Fibroblast of gingiva (primary cell): ENCODE measurements around the gene GABARAPL1.
"Not testable (repeated sequence)": the region's sequence is repeated elsewhere in the genome, so short reads cannot be mapped to it uniquely, and the experiment has no call there.

Experiments
- DNase-seq: peaks from one replicate; pipeline ENCODE4 v3.0.0-alpha.2; 2011; ENCODE audit warnings: low read depth

Gene GABARAPL1

DNA sequence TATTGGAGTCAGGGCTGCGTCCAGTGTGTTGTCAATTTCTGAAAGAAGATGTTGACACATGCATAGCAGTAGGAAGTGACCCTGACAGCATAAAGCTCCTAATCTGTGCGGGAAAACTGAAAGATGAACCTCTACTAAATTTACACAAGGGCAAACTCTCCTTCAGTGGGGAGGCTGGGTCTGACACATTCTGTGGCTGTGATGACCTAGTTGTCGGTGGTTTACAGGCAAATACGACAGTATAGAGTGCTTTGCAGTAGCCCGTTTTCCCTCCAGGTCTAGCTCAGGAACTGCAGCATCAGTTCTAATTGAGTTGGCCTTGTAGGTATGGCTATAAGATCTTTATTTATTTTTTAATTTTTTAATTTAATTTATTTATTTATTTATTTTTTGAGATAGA, 14.8 kb upstream of the GABARAPL1 start:
- no peak for DNase-seq

DNA sequence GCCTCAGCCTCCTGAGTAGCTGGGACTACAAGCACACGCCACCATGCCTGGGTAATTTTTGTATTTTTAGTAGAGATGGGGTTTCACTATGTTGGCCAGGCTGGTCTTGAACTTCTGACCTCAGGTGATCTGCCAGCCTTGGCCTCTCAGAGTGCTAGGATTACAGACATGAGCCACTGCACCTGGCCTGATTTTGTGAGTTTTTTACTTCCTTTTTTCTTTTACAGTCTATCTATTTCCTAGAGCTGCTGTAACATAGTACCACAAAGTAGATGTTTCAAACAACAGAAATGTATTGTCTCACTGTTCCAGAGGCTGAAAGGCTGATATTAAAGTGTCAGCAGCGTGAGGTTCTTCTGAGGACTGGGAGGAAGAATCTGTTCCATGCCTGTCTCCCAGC, 8.2 kb upstream of the GABARAPL1 start:
- not testable (repeated sequence) for DNase-seq

DNA sequence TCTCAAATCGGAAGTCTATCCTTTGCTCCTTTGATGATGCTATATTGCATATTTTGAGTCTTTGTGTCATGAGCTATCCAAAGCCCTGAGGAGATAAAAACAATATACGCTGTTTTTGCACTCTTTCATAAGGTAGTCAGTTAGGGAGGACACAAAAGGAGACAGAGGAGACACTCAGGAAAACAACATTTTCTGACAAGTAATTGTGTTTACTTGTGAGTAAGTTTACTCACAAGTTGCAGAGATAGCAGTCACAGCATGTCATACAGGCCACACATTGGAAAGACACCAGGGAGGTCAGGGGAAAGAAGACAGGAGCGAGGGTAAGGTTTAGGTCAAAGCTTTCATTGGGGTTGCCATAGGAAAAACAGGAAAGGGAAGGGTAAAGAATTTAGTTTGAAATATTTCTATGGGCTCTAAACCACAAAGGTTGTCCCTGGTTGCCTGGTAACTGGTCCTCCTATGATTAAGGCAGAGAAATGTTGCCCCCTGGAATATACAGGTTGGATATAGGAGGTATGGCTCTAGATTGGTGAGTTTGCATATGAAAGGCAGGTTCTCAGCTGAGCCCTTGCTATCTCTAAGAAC, 7.4 kb upstream of the GABARAPL1 start:
- DNase-seq, result no peak

DNA sequence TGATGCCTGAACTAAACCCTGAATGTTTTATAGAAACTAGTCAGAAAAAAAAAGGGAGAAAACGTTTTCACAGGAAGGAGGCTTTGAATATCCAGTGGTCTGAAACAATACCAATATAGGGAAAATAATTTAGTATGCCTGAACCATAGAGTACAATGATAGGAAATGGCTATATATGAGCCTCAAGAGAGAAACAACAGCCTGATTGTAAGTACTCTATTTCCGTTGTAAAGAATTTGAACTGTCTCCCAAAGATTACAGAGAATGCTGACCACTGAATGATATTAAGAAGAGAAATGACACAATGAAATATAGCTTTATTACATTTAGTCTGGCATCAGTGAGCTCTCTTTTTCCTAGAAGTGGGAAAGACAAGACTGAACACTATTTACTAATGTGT, 5.5 kb upstream of the GABARAPL1 start:
- DNase-seq, result no peak

DNA sequence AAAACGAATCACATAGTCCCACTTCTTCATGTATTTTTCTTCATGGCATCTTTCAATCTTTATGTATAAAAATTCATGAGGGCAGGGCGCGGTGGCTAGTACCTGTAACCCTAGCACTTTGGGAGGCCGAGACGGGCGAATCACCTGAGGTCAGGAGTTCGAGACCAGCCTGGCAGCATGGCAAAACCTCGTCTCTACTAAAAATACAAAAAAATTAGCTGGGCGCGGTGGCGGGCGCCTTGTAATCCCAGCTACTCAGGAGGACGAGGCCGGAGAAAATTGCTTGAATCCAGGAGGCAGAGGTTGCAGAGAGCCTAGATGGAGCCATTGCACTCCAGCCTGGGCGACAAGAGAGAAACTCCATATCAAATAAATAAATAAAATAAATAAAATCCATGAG, 2.5 kb upstream of the GABARAPL1 start:
- no peak for DNase-seq

DNA sequence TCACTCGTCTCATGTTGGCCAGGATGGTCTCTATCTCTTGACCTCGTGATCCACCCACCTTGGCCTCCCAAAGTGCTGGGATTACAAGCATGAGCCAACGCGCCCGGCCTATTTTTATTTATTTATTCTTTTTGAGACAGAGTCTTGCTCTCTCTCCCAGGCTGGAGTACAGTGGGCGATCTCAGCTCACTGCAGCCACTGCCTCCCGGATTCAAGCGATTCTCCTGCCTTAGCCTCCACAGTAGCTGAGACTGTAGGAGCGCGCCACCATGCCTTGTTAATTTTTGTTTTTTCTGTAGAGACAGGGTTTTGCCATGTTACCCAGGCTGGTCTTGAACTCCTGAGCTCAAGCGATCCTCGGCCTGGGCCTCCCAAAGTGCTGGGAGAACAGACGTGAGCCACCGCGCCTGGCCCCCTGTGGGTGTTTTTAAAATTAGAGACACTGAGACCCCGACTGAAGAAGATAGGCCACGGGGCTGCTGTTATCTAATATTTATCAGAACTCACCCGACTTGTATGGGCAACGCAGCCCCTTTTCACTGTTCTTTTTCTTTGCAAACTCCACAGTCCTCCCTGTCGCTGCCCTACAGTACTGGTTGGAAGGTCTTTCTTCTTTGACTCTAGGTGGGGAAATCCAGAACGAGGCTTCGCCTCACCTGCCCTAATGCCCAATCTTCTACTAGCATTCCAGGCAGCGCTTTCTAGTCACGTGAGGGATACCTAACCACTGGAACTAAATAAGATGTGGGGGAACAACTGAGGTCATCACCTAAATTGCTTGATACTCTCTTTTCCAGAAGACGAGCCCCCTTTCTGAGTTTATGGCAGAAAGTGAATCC, 1.4 kb upstream of the GABARAPL1 start:
- no peak for DNase-seq

DNA sequence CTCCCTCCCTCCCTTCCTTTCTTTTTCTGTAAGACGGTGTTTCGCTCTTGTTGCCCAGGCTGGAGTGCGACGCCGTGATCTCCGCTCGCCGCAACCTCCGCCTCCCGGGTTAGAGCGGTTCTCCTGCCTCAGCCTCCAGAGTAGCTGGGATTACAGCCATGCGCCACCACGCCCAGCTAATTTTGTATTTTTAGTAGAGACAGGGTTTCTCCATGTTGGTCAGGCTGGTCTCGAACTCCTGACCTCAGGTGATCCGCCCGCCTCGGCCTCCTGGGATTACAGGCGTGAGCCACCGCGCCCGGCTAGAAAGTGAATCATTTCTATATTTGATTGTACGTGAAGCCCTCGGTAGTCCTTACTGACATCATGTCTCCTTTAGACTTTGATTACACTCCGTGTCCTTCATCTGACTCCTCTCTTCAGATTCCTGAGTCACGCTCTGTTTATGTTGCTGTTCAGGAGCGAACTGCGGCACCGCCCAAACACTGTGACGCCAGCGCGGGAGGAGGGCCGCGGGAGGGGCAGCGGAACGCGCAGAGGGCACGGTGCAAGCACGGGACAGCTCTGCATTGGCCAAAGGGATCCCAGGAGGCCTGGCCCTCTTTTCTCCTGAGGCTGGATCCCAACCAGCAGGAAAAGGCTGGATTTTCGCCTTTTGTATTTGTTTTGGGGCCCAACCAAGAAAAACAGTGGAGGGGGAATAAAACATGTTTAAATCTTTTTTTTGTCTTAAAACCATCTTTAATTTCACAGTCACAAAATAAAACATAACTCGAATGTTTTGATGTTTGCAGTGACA, 538 bp upstream of the GABARAPL1 start:
- DNase-seq, result peak; percentile 99

DNA sequence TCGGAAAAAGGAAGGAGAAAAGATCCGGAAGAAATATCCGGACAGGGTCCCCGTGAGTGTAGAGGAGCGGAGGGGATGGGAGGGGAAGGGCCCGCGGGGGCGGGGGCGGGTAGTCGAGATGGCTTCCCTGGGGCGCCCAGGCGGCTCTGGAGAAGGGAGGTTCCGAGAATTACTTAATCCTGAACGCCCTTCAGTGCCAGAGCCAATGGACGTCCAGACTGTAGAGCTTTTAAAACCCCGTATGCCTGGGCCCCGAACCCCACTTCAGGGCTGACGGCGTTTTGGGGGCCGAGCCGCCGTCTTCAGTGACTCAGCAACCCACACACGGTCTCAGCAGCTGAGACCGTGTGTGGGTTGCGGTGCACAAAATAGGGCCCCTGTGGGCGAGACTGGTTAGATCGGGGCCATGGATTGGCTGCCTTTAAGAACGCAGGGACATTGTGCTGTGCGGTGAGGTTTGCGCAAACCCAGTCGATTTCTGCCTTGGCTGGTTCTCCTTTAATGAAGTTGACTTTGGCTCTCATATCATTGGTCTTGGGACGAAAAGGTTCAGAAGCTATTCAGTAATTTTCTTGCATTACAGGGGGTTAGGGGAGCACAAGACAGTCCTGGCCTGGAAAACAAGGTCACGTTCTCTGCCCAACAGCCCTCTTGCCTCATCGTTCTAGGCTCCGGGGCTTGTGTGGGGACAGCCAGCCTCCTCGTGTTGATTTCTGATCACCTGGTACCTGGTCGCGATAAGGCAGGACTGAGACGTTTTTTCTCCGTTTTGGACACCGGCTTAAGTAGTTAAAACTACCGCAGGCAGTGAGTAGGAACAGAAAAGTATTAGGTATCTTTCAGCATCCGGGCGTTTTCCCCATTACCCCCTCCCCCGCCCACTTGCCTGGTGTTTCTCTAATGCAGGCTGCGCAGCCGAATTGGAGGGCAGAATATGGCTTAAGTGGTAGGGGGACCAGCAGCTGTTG, 775 bp downstream of the GABARAPL1 start:
- peak; percentile 90 for DNase-seq

DNA sequence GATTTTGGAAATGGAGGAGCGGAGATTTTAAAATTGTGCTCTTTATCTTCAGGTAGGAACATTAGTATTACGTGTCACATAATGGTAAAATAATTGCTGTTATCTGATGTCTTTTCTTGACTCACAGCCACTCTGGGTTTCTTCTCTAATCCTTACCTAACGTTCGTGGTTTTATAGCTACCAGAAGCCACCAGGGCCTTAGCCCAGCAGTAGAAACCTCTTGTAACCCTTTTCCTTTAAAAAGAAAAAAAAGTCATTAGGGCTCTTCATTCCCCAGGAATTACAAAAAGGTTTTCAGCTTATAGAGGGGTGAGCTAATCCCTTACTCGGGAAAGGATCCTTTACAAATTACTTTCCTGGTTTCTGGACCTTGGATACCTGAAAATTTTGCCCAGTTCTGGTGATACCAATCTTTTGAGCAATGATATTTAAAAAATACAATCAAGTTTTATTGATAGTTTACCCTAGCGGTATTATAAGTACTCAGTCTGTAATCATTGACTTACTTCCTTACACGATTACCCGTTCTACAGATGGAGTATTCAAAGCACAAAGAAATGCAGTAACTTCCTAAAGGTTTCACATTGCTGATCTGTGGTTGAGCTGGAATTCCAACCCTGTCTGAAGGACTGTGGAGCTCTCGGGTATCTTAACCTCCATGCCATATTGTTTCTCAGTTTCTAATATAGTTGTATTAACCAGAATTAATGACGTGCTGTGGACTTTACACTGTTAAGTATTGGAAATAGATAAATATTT, 1.6 kb downstream of the GABARAPL1 start:
- DNase-seq, result peak; percentile 40

DNA sequence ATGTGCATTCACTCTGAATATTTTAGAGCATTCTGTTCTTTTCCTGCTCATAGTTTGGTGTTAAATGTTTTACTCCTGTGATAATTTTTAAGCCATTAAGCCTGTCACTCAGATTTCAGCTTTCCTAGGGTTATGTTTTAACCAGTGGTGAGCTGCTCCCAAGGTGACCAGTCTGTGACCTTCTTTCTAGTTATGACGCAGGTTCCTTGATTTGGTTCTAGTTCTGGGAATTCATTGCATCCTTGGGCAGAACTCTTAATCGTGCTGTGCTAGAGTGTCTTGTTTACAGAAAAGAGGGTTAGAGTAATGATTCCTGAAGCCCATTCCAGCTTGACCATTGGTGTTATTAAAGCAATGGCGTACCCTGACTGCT, 2.2 kb downstream of the GABARAPL1 start:
- DNase-seq, result no peak

DNA sequence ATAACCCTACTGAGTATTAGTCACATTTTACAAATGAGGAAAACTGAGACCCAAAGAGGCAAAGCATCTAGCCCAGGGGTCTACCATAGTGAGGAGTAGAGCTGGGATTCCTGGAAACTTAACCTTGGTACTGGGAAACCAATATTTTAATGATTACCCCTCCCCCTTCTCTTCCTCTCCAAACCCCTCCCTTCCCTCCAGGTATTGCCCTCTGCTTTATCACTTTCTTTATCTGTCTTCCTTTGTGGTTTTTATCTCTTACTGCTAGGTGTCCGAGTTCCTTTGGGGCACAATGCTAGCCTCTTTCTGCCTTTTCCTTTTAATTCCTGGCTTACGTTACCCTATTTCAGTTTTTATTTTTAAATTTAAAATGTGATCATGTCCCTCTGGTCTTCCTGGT, 2.8 kb downstream of the GABARAPL1 start:
- DNase-seq, result no peak

DNA sequence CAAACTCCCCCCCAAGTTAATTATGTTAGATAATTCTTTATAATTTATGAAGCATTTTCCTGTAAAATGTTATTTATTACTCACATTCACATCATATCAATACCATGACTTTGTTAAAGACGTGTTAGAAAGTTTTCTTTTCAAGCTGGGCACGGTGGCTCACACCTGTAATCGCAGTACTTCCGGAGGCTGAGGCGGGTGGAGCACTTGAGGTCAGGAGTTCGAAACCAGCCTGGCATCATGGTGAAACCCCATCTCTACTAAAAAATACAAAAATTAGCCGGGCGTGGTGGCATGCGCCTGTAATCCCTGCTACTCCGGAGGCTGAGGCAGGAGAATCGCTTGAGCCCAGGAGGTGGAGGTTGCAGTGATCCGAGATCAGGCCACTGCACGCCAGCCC, 3.3 kb downstream of the GABARAPL1 start:
- DNase-seq, result not testable (repeated sequence)

DNA sequence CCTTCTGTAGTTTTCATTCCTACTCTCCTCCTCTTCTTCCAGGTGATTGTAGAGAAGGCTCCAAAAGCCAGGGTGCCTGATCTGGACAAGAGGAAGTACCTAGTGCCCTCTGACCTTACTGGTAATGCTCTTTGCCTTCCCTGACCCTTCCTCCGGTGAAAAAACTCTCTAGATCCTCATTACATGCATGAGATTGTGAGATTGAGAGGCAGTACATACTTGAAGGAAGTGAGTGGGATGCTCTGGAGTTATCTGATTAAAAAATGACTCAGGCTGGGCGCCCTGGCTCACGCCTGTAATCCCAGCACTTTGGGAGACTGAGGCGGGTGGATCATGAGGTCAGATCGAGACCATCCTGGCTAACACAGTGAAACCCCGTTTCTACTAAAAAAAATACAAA, 5.3 kb downstream of the GABARAPL1 start:
- DNase-seq, result no peak

DNA sequence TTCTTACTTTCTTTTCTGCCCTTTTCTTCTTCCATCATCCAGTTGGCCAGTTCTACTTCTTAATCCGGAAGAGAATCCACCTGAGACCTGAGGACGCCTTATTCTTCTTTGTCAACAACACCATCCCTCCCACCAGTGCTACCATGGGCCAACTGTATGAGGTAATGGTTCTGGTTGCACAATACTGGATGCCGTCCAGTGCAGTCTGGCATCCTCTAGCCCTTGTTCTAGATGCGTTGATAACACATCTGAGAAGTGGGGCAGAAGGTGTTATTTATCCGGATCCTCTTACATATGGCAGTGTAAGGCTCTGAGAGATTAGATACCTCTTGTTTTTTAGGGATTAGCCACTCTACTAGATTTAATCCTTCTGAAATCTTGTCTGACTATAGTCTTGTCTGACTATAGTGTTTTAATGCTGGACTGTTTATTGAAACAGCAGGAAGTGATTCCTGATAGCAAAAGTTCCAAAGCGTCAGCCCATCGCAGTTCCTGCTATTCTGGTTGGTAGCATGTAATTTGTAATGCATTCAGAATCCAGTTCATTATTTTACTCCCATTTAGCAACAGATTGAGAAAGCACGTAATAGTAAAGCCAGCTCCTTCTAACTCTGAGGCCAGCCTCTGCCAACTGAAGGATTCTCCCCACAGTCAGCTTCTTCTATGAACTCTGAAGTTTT, 7.9 kb downstream of the GABARAPL1 start:
- DNase-seq, result peak; percentile 63

DNA sequence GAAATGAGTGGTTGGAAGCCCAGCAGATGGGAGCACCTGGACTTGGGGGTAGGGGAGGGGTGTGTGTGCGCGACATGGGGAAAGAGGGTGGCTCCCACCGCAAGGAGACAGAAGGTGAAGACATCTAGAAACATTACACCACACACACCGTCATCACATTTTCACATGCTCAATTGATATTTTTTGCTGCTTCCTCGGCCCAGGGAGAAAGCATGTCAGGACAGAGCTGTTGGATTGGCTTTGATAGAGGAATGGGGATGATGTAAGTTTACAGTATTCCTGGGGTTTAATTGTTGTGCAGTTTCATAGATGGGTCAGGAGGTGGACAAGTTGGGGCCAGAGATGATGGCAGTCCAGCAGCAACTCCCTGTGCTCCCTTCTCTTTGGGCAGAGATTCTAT, 9.2 kb downstream of the GABARAPL1 start:
- DNase-seq, result no peak

DNA sequence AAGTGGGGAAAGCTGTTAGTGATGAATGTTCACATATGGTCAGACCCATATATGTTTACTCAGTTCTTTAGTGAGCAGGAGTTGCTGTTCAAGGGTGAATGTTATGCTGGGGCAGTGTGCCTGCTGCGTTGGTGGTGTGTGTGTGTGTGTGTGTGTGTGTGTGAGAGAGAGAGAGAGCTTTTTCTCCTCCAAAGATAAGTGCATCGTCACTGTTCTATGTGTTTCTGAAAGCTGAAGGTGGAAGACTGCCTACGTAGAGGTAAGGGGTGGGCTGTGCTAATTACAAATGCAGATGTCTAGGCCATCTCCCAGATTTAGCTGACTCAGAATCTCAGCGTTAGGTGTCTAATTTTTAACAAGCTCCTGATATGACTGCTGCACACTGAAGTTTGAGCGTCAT, 10.5 kb downstream of the GABARAPL1 start:
- no peak for DNase-seq

DNA sequence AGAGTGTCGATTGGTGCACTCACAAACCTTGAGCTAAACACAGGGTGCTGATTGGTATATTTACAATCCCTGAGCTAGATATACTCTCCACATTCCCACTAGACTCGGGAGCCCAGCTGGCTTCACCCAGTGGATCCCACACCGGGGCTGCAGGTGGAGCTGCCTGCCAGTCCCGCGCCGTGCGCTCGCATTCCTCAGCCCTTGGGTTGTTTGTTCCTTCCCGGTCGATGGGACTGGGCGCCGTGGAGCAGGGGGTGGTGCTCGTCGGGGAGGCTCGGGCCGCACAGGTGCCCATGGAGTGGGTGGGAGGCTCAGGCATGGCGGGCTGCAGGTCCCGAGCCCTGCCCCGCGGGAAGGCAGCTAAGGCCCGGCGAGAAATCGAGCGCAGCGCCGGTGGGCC, 12.7 kb downstream of the GABARAPL1 start:
- not testable (repeated sequence) for DNase-seq

DNA sequence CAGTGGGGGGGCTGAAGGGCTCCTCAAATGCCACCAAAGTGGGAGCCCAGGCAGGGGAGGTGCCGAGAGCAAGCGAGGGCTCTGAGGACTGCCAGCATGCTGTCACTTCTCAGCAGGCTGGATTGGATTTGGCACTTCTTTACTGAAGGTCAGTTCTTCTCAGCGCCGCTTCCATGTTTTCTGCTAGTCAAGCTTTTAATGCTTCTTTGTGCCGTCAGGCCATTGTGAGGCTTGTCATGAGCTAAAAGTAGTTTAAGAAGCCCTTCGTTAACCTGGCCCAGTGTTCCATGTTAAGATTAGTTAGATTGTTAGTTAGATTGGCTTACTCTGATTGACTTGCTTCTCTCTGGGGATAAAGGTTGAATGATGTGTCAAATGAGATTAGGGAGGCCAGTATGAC, 13.4 kb downstream of the GABARAPL1 start:
- no peak for DNase-seq

DNA sequence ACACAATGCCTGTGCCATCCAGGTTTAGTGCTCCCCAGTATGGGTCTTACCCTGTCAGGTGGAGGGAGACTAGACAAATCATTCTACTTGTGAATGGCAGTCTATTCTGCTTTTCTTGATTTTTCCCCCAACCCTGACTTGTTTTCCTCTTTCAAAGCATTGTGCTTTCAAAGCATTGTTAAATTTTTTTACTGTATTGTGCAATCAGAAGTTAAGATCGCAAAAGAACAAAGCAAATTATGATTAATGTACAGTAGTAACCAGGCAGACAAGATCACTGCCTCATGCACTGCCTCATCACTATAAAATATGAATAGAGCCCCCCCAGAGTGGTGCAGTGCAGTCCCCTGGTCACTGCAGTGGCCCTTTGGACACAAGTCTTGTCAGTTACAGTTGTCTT, 14.1 kb downstream of the GABARAPL1 start:
- no peak for DNase-seq

DNA sequence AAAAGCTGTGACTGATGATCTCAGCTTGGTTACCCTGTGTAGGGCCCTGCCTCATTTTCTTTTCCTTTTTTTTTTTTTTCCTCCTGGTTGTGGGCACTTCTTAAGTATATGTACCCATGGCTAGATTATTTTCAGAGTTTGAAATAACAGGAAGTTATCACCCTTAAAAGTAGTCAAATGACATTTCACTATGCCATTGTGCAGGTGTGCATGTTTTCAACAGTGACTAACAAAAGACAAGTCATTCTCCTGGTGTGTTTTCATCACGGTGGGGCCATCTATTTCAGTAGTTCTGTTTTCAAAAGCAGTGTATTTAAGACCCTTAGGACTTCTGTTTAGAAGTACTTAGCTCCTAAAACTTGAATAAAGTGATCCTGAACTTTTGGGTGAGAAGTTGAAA, 15.0 kb downstream of the GABARAPL1 start:
- DNase-seq, result no peak

DNA sequence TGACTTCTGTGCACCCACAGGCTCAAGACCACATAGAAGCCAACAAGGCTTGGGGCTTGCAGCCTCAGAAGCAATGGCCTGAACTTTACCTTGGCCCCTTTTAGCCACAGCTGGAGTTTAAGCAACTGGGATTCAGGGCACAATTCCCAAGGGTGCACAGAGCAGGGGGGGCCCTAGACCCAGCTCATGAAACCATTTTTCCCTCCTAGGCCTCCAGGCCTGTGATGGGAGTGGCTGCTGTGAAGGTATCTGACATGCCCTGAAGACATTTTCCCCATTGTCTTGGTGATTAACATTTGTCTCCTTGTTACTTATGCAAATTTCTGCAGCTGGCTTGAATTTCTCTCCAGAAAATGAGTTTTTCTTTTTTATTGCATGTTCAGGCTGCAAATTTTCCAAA, 21.9 kb downstream of the GABARAPL1 start:
- DNase-seq, result no peak
